G401.6 (cell line): Measurements from ENCODE around the gene RANBP6.
"Not testable (repeated sequence)": the region's sequence is repeated elsewhere in the genome, so short reads cannot be mapped to it uniquely, and the experiment has no call there.

ENCODE experiments used
- FAIRE-seq: peaks from 2 replicates; lab custom pipeline; 2012; peaks lifted over from hg19 to GRCh38; lab: Jason Lieb, UNC

Gene RANBP6

GRCh38 chr9:6015278-6016157 is at the start of gene RANBP6:
TSS of gene RANBP6 (minus strand) at chr9:6015624. CDS start at chr9:6015607, 17 bp downstream.
- peak; percentile 42 for FAIRE-seq

GRCh38 chr9:6063146-6063545 is 47.7 kb upstream of the RANBP6 start:
- not testable (repeated sequence) for FAIRE-seq

- FAIRE-seq = no peak
These were observed 40.2 kb upstream of the RANBP6 start for GRCh38 chr9:6055666-6056065.

- peak; percentile 94 for FAIRE-seq
These were observed 39.8 kb upstream of the RANBP6 start for GRCh38 chr9:6055216-6055615.

GRCh38 chr9:6054280-6055099 is 39.1 kb upstream of the RANBP6 start:
- peak; percentile 77 for FAIRE-seq

GRCh38 chr9:6052293-6052919 is 37.0 kb upstream of the RANBP6 start:
- FAIRE-seq = no peak

- no peak for FAIRE-seq
These were observed 36.1 kb upstream of the RANBP6 start for GRCh38 chr9:6051511-6051950.

GRCh38 chr9:6049798-6050197 is 34.4 kb upstream of the RANBP6 start:
- FAIRE-seq = no peak

GRCh38 chr9:6048039-6048438 is 32.6 kb upstream of the RANBP6 start:
- no peak for FAIRE-seq

- no peak for FAIRE-seq
These were observed 31.6 kb upstream of the RANBP6 start for GRCh38 chr9:6047020-6047419.

- no peak for FAIRE-seq
These were observed 29.9 kb upstream of the RANBP6 start for GRCh38 chr9:6045364-6045763.

GRCh38 chr9:6040077-6040476 is 24.7 kb upstream of the RANBP6 start:
- FAIRE-seq = no peak

- no peak for FAIRE-seq
These were observed 21.0 kb upstream of the RANBP6 start for GRCh38 chr9:6036391-6036790.

GRCh38 chr9:6034954-6035353 is 19.5 kb upstream of the RANBP6 start:
- FAIRE-seq = no peak

GRCh38 chr9:6029604-6030274 is 14.3 kb upstream of the RANBP6 start:
- no peak for FAIRE-seq

- FAIRE-seq = peak; percentile 8
These were observed 8.7 kb upstream of the RANBP6 start for GRCh38 chr9:6024035-6024554.

- FAIRE-seq = not testable (repeated sequence)
These were observed 1.6 kb upstream of the RANBP6 start for GRCh38 chr9:6016975-6017374.

- no peak for FAIRE-seq
These were observed 654 bp downstream of the RANBP6 start for GRCh38 chr9:6014670-6015270.

- FAIRE-seq = peak; percentile 89
These were observed 7.0 kb downstream of the RANBP6 start for GRCh38 chr9:6008169-6008979.

- FAIRE-seq = no peak
These were observed 7.7 kb downstream of the RANBP6 start for GRCh38 chr9:6007770-6008168.
